Kidney epithelial cell (primary cell): ENCODE results near the gene PC. TPM values are rescaled to one million over a fixed set of nuclear protein-coding genes. Genes with fewer than 3 reads are reported as not detected.

ENCODE experiments used
- DNase-seq: peaks from one replicate; pipeline ENCODE4 v3.0.0-alpha.2; 2010; ENCODE audit warnings: low read depth
- H3K27me3 ChIP-seq: 2 replicates; pipeline ENCODE4 v1.6.0; 2011; ENCODE audit warnings: low read length; ENCODE audit not compliant: control insufficient read depth, insufficient read depth
- H3K36me3 ChIP-seq: 2 replicates; pipeline ENCODE4 v1.5.1; 2011; ENCODE audit warnings: low read length; ENCODE audit not compliant: control insufficient read depth, insufficient read depth
- H3K4me3 ChIP-seq: 2 replicates; pipeline ENCODE4 v1.5.1; 2011; ENCODE audit warnings: low read depth, mild to moderate bottlenecking, control low read depth, low read length
- total RNA-seq: library from RNA; depleted of rRNA; stranded (reverse); fragments of >200 nt; gene quantifications from 2 replicates; pipeline ENCODE4 v1.2.3, GENCODE V29; 2015
- TF ChIP-seq, protein P1 (sequence below): IDR thresholded peaks from 2 replicates; pipeline ENCODE4 v1.5.1; 2011; ENCODE audit warnings: mild to moderate bottlenecking, moderate library complexity, low read length, control low read depth, inconsistent platforms; ENCODE audit not compliant: insufficient read depth, poor library complexity, severe bottlenecking

PC gene
- total RNA-seq, 1 donor from 2014 or later, result 10.1 TPM

DNA sequence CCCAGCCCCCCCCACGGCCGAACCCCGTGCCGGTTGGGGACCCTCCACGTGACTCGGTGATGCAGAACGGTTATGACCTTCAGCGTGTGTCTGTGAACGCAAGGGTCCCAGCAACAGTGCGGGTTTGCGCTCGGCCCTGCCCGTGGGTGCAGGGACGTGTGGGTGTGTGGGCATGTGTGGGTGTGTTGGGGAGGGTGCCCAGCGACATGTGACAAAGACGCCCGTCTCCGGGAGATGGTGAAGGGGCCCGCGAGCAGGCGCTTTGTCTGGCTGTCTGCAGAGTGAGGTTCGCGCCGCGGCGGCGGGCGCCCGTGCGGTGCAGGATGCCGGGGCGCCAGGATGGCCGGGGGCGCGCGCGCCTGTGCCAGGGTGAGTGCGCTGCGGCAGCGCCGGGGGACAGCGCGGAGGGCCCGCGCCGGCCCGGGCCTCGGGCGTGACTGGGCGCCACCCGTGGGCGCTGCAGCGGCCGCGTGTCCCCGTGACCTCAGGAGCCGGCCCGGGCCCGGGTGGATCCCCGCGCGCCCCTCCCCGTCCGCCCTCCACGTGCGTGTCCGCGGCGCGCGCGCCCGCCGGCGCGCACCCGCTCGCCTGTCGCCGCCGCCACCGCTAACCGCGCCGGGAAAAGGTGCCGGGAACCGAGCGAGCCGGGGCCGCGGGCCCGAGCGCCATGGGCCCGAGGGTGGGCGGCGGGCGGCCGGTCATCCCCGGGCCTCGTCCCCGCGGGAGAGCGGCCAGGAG lies 101.5 kb downstream of the PC start, which contains the start of gene LRFN4:
TSS of gene LRFN4 (plus strand) at position 569 of the 738 bp plus-strand sequence. CDS start 681 bp downstream, outside the sequence.
- DNase-seq, result no peak

DNA sequence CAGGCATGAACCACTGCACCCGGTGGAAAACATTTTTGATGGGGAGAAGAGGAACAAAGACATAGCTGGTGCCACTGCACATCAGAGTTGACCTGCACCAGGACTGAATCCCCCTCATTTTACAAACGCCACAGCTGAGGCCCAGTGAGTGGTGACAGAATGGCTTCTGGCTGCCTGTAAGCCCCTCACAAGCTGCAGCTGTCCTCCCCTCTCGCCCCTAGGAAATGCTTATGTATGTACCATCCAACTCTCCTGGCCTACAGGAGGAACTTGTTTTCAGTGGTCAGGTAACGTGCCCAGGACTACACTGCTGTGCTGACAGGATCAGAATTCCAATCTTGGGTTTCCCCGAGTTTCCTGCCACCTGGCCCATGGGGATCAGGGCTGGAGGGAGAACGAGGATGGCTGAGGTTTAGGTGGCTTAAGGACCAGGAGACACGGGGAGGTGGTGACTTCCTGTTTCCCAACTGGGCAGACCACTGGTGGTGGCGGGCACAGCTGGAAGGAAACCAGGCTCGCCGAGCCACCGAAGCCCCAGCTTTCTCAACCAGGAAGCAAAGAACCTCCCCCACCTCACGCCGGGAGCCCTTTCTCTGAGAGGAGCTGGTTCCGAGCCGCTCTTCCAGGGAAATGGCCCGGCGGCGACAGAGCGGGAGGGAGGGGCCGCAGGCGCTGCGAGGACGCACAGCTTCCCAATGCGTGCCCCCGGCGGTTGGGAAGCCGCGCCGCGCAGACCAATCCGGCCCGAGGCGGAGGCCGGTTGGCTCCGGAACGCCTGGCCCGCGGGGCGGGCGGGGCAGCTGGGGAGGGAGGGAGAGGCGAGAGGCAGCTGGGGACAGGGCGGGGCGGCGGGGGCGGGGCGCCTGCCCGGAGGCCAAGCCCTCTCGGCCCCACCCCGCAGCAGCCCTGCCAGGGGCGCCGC lies 102.3 kb downstream of the PC start:
- TF ChIP-seq, protein P1, sequence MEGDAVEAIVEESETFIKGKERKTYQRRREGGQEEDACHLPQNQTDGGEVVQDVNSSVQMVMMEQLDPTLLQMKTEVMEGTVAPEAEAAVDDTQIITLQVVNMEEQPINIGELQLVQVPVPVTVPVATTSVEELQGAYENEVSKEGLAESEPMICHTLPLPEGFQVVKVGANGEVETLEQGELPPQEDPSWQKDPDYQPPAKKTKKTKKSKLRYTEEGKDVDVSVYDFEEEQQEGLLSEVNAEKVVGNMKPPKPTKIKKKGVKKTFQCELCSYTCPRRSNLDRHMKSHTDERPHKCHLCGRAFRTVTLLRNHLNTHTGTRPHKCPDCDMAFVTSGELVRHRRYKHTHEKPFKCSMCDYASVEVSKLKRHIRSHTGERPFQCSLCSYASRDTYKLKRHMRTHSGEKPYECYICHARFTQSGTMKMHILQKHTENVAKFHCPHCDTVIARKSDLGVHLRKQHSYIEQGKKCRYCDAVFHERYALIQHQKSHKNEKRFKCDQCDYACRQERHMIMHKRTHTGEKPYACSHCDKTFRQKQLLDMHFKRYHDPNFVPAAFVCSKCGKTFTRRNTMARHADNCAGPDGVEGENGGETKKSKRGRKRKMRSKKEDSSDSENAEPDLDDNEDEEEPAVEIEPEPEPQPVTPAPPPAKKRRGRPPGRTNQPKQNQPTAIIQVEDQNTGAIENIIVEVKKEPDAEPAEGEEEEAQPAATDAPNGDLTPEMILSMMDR, result no peak
- Histone ChIP-seq H3K4me3 (peak overlapping the region; percentile 85), H3K36me3 (no peaks in the 10 kb centered on the region), H3K27me3 (no peaks in the 10 kb centered on the region)
- no peak for DNase-seq

More for the DNA sequence above, 101.5 kb downstream of the PC start, which contains the start of gene LRFN4:
- Histone ChIP-seq H3K4me3 (peak within 1 kb of the TSS; percentile 85), H3K27me3 (no peaks in the 10 kb centered on the region), H3K36me3 (no peaks in the 10 kb centered on the region)
- TF ChIP-seq, protein P1, result no peak

DNA sequence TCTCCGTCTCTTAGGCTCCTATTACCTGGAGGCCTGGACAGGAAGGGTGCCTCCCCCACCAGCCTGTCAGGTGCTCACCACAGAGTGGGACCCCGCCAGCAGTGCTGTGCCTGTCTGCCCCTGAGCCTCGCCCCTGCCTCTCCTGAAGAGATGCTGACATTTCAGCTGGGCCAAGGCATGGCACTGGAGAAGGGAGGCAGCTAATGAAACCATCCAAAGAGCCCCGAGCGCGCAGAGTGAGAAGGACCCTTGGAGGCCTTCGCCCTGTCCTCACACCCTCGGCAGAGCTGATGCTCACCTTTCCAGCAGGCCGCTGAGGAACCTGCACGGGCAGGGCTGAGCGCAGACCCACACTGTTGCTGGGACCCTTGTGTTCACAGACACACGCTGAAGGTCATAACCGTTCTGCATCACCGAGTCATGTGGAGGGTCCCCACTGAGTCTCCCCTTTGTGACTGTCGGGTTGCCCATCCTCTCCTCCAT lies 103.4 kb downstream of the PC start:
- DNase-seq, result no peak
- Histone ChIP-seq H3K36me3 (no peaks in the 10 kb centered on the region), H3K4me3 (no peak overlapping the region), H3K27me3 (no peaks in the 10 kb centered on the region)
- TF ChIP-seq, protein P1, result no peak

DNA sequence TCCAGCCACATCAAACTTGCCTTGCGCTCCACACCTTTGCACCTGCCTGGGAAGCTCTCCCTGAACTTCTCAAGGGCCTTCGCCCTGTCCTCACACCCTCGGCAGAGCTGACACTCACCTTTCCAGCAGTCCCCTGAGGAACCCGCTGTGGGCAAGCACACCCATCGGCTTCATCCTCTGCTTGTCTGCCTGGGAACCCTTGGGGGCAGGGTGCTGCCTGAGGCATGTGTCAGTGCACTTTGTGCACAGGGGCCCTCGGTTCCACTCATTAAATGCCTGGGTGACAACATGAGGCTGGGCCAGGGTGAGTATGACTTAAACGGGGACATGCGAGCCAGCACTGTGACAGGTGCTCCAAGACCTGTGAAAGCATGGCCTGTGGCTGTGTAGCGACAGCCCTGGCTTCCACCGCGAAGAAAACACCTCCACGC lies 103.9 kb downstream of the PC start:
- Histone ChIP-seq H3K36me3 (no peaks in the 10 kb centered on the region), H3K27me3 (no peaks in the 10 kb centered on the region), H3K4me3 (no peak overlapping the region)
- no peak for DNase-seq
- TF ChIP-seq, protein P1, result no peak

DNA sequence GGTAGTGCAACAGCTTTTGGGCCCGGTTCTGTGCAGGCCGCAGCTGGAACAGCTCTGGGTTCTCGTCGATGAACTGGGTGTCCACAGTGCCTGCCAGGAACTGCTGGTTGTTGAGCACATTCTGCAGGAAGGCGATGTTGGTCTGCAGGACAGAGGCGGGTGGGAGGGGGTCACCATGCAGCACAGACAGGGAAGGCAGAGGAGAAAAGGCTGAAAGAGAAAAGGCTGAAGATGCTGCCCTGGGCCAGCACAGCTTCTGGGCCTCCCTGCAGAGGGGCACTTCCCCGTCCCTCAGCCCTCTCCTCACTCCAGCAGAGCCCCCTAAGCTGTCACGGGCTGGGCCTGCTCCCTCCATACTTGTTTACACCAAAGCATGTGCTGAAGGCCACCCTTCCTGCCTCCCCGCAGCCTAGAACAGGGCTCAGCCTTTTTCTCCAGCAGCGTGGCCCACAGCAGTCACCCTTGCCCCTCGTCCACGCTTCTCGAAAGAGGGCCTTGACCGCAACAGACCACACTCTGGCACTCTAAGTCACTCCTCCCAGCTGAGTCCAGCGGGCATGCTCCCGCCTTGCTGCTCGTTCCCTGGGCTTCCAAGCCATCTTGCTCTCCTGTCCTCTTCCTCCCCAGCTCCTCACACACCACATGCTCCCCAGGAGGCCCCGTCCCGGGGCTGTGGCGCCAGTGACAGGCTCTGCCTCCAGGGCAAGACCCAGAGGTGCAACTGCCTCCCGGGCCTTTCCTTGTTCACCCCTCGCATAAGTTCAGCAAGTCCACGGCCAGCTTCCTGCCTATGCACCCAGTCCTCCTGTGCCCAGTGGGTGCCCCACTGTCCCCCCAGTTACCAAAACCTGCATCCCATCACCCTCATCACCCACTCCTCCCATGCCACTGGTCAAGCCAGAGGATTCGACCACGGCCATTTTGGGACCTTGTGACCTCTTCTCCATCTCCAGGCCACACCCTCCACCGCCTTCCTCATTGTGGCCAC lies 104.6 kb downstream of the PC start:
- Histone ChIP-seq H3K36me3 (no peaks in the 10 kb centered on the region), H3K27me3 (no peaks in the 10 kb centered on the region), H3K4me3 (no peak overlapping the region)
- no peak for DNase-seq
- TF ChIP-seq, protein P1, result no peak
